Diencephalon (tissue), 1 donor: Measurements from ENCODE around the gene DPPA2. TPM values are rescaled to one million over a fixed set of nuclear protein-coding genes. Genes with fewer than 3 reads are reported as not detected.

Source experiments
- small RNA-seq: library from RNA; depleted of rRNA; stranded (forward); fragments of <200 nt; gene quantifications from one replicate; pipeline ENCODE3, GENCODE V24; 2014
- total RNA-seq: library from RNA; depleted of rRNA; stranded (reverse); fragments of >200 nt; gene quantifications from one replicate; pipeline ENCODE4 v1.2.3, GENCODE V29; 2014

Gene DPPA2, protein sequence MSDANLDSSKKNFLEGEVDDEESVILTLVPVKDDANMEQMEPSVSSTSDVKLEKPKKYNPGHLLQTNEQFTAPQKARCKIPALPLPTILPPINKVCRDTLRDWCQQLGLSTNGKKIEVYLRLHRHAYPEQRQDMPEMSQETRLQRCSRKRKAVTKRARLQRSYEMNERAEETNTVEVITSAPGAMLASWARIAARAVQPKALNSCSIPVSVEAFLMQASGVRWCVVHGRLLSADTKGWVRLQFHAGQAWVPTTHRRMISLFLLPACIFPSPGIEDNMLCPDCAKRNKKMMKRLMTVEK
- total RNA-seq: not detected

DNA sequence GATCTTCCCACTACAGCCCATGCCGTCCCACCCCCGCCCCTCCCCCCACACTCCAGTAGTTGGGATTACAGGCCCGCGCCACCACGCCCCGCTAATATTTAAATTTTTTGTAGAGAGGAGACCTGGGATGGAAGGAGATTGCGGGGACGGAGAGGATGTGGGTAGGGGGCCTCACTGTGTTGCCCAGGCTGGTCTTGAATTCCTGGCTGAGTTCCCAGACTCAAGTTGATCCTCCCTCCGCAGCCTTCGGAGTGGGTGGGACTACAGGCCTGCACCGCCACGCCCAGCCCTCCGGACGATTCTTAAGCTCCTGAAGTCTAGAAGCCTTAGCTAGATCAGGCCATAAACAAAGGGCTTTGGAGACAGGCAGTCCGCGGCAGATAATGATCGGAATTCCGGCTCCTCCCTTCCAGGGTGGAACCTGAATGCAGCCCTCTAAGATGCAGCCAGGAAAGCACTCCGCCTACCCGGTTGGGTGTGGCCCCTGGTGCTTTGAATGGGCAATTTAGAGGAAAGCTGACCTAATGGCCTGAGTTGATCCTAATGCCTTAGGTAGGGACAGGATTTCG is at the start of gene DPPA2:
DPPA2 (minus strand) TSS at position 356 of the 569 bp plus-strand sequence. CDS start 1,975 bp downstream, outside the sequence.

DNA sequence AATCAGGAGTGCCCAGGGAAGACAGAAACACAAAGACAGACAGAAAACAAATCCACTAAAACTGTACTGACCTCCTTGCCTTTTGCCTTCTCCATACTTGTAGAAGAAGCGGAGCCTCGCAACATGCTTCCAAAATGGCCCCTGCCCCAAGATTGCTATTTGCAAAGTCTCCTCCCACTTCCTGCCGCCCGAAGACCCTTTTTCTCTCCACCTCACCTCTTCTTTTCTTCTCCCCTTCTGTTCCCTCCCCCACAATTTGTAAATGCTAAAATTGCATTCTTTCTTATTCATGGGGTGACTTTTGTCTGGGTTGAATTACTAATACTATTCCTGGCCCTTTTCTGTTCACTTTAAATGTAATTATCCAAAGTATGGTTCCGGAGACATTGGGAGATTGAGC is 21.1 kb upstream of the DPPA2 start, which contains the start of gene DPPA4:
DPPA4 (minus strand) TSS at position 154 of the 400 bp plus-strand sequence; CDS start at position 125, 29 bp downstream.

Small RNA genes within 50 kb of the gene (small RNA-seq; reads per million reads assigned to genes)
- gene AC124945.1 (not detected), gene RF00017 (not detected)

Other genes with a start within 250 kb of the DPPA2 start
- 0.23 TPM for gene MORC1, start 198.4 kb downstream of the DPPA2 start, total RNA-seq
- not detected for gene C3orf85, start 179.8 kb downstream of the DPPA2 start, total RNA-seq
- gene DPPA4, start 21.0 kb upstream of the DPPA2 start, total RNA-seq: 2.1 TPM